ENCODE results near the gene GRAP2. TPM values are rescaled to one million over a fixed set of nuclear protein-coding genes. Genes with fewer than 3 reads are reported as not detected.
A peak's percentile ranks its signal among the peaks of the same experiment; 100 is the strongest.

The GRAP2 gene
- total RNA-seq, 1 donor from 2014 or later, result 0.24 TPM

DNA sequence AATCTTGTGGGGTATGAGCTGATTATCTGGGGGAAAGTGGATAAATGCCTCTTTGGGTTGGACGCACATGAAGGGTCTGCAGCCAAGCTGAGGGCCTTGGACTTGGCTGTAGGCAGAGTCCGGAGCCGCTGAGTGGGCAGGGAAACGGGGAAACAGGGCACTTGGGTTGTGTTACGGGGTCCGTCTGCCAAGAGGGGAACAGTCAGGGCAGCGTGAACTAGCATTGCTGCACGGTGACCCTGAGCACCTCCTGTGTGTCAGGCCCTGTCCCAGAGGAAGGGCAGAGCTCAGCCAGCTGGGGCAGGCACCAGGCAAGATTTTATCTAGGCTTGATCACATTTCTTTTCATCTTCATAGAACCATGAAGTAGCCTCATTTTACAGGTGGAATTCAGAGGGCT, 105.8 kb downstream of the GRAP2 start:
- DNase-seq (ENCODE audit: extremely low spot score, unreplicated experiment), result no peak
- Mint-ChIP-seq H3K36me3 (no peaks in the 10 kb centered on the region), H3K4me3 (peak overlapping the region; percentile 49), H3K9me3 (no peaks in the 10 kb centered on the region), H3K27ac (no peak overlapping the region), H3K27me3 (peaks cover 28% of the 10 kb centered on the region), H3K4me1 (ENCODE audit: unreplicated experiment) (peaks cover 48% of the 10 kb centered on the region)
- TF ChIP-seq CTCF (conservative IDR thresholded peaks at IDR 0.05), result no peak

GRCh38 chr22:40007853-40008710, 107.2 kb downstream of the GRAP2 start:
- no peak overlapping the region for H3K4me3 Mint-ChIP-seq
- TF ChIP-seq CTCF (conservative IDR thresholded peaks at IDR 0.05), result no peak
- no peak overlapping the region for H3K27ac Mint-ChIP-seq
- no peak for DNase-seq (ENCODE audit: extremely low spot score, unreplicated experiment)
- peaks cover under 1% of the 10 kb centered on the region for H3K36me3 Mint-ChIP-seq
- peaks cover 29% of the 10 kb centered on the region for H3K27me3 Mint-ChIP-seq
- H3K9me3 Mint-ChIP-seq, result no peaks in the 10 kb centered on the region
- peaks cover 35% of the 10 kb centered on the region for H3K4me1 Mint-ChIP-seq (ENCODE audit: unreplicated experiment)

GRCh38 chr22:40008726-40009291, 107.9 kb downstream of the GRAP2 start:
- Mint-ChIP-seq H3K36me3 (peaks cover 4% of the 10 kb centered on the region), H3K9me3 (no peaks in the 10 kb centered on the region), H3K4me1 (ENCODE audit: unreplicated experiment) (peaks cover 33% of the 10 kb centered on the region), H3K27ac (no peak overlapping the region), H3K4me3 (peak overlapping the region; percentile 31), H3K27me3 (peaks cover 32% of the 10 kb centered on the region)
- DNase-seq (ENCODE audit: extremely low spot score, unreplicated experiment), result no peak
- no peak for TF ChIP-seq CTCF (conservative IDR thresholded peaks at IDR 0.05)

- Mint-ChIP-seq H3K4me1 (ENCODE audit: unreplicated experiment) (peaks cover 33% of the 10 kb centered on the region), H3K27me3 (peaks cover 32% of the 10 kb centered on the region), H3K9me3 (no peaks in the 10 kb centered on the region), H3K27ac (peak overlapping the region; percentile 11), H3K4me3 (peak overlapping the region; percentile 59), H3K36me3 (peaks cover 4% of the 10 kb centered on the region)
- TF ChIP-seq CTCF (conservative IDR thresholded peaks at IDR 0.05), result no peak
- DNase-seq (ENCODE audit: extremely low spot score, unreplicated experiment), result no peak
Measured at GRCh38 chr22:40009292-40009774, 108.4 kb downstream of the GRAP2 start.

DNA sequence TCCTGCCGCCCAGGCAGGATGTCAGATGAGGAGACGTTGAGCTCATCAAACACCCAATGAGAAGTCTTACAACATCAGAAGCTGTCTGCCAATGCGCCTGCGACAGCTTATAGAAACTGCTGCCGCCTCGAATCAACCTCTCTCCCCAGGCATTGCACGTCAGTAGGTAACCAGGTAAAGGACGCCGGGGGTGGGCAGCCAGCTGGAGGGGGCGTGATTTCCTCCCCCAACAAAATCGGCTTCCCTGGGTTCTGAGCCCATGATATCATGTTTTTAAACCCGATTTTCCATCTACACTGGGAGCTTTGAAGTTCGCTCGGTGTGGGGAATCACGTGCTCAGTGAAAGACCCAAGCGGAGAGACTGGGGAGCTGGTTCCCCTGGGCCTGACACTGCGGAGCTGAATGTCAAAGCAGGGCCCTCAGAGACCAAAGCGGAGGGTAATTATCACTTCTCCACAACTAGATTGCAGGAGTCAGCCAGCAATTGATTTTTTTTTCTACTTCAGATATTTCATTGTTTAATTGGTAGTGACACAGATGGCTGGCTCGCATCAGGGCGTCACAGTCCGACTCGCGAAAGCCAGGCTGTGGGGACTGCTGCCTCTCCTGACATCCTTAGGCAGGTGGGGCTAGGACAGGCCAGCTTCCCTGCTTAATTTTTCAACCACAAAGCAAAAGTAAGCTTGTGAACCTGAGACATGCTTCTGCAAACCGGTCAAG, 109.2 kb downstream of the GRAP2 start:
- peak overlapping the region; percentile 59 for H3K4me3 Mint-ChIP-seq

More for the DNA sequence above, 109.2 kb downstream of the GRAP2 start:
- Mint-ChIP-seq H3K36me3 (peaks cover 4% of the 10 kb centered on the region), H3K27ac (peak overlapping the region; percentile 11), H3K4me1 (ENCODE audit: unreplicated experiment) (peaks cover 34% of the 10 kb centered on the region), H3K27me3 (peaks cover 32% of the 10 kb centered on the region), H3K9me3 (no peaks in the 10 kb centered on the region)
- no peak for DNase-seq (ENCODE audit: extremely low spot score, unreplicated experiment)
- TF ChIP-seq CTCF (conservative IDR thresholded peaks at IDR 0.05), result no peak

Measured in type B pancreatic cell (in vitro differentiated cells).